ENCODE data around the gene PDP2.
"Not testable (repeated sequence)": the region's sequence is repeated elsewhere in the genome, so short reads cannot be mapped to it uniquely, and the experiment has no call there.

Gene PDP2

GRCh38 chr16:66862023-66862520 lies 18.2 kb upstream of the PDP2 start:
- no peak overlapping the region for H3K4me3 ChIP-seq (ENCODE audit: low read depth, low read length)
- TF ChIP-seq CTCF (IDR thresholded peaks at IDR 0.05; ENCODE audit: low read depth, low read length): no peak

DNA sequence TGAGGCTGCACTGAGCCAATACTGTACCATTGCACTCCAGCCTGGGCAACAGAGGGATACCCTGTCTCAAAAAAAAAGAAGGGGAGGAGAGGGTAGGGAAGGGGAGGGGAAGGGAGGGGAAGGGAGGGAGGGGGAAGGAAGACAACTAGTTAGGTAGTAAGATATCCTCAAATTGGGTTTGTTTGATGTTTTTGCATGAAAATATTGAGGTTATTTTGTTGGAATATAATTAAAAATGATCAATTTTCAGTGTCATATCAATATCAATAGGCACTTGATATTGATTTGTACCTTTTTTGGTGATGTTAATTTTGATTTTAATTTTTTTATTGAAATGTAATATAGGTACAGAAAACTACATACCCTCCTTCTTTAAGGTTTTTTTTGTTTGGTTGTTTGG lies 16.6 kb upstream of the PDP2 start:
- no peak for TF ChIP-seq CTCF (IDR thresholded peaks at IDR 0.05; ENCODE audit: low read depth, low read length)
- H3K4me3 ChIP-seq (ENCODE audit: low read depth, low read length): no peak overlapping the region

- no peak for TF ChIP-seq CTCF (IDR thresholded peaks at IDR 0.05; ENCODE audit: low read depth, low read length)
Observed at GRCh38 chr16:66869424-66869823, 10.9 kb upstream of the PDP2 start.

DNA sequence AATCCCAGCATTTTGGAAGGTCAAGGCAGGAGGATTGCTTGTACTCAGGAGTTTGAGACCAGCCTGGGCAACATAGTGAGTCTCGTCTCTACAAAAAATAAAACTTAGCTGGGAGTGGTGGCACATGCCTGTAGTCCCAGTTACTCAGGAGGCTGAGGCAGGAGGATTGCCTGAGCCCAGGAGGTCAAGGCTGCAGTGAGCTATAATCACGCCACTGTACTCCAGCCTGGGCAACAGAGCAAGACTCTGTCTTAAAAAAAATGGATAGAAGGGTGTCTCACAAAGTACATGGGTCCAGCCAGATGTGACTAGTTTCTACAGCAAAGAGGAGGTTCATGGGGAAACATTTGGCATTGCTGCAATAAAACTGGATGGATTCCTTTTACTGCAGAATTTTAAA lies 9.0 kb upstream of the PDP2 start:
- H3K4me3 ChIP-seq (ENCODE audit: low read depth, low read length): not testable (repeated sequence)

More at GRCh38 chr16:66869424-66869823, 10.9 kb upstream of the PDP2 start:
- H3K4me3 ChIP-seq (ENCODE audit: low read depth, low read length): no peak overlapping the region

DNA sequence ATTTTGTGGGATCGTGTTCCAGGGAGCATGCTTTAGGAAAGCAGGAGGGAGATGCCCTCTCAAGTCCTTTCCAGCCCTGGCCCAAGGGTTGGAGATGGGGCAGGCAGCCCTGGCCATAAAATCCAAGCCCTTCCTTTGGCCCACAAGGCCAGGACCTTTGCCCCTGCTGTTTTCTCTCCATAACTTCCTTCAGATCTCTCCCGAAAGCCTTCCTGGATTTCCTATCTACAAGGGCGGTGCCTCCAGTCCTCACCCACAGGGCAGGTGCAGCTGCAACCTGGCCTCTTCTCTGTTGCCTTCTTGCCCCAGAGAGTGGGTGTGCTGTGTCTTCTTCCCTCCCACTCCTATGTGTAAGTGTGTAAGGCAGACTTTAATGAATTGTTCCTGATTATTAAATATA lies 8.5 kb upstream of the PDP2 start:
- no peak for TF ChIP-seq CTCF (IDR thresholded peaks at IDR 0.05; ENCODE audit: low read depth, low read length)
- no peak overlapping the region for H3K4me3 ChIP-seq (ENCODE audit: low read depth, low read length)

DNA sequence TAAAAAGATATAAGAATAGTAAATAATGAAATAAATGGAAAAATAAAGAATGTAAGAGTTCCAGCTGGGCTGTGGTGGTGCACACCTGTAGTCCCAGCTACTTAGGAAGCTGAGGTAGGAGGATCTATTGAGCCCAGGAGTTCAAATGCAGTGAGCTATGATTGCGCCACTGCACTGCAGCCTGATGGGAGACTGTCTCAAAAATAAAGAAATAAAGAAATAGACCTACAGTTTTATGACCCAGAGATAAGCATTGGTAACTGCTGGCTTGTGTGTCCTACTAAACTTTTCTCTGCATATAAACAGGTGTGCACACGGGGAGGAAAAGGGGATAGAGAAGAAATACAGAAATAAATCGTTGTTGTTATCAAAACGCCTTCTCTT lies 7.8 kb upstream of the PDP2 start:
- H3K4me3 ChIP-seq (ENCODE audit: low read depth, low read length): peak overlapping the region; percentile 45
- no peak for TF ChIP-seq CTCF (IDR thresholded peaks at IDR 0.05; ENCODE audit: low read depth, low read length)

- peak overlapping the region; percentile 45 for H3K4me3 ChIP-seq (ENCODE audit: low read depth, low read length)
- peak; percentile 82 for TF ChIP-seq CTCF (IDR thresholded peaks at IDR 0.05; ENCODE audit: low read depth, low read length)
Observed at GRCh38 chr16:66872943-66873684, 7.2 kb upstream of the PDP2 start.

GRCh38 chr16:66873685-66874055 lies 6.6 kb upstream of the PDP2 start:
- H3K4me3 ChIP-seq (ENCODE audit: low read depth, low read length): no peak overlapping the region
- TF ChIP-seq CTCF (IDR thresholded peaks at IDR 0.05; ENCODE audit: low read depth, low read length): no peak
